D721Med (cell line): ENCODE results near the gene CDX2.

Source experiments
- DNase-seq: peaks from one replicate; pipeline ENCODE4 v3.0.0; 2011; ENCODE audit warnings: low spot score; ENCODE audit not compliant: insufficient read length
- FAIRE-seq: peaks from 2 replicates; lab custom pipeline; 2011; peaks lifted over from hg19 to GRCh38; lab: Jason Lieb, UNC
- CTCF ChIP-seq: IDR thresholded peaks from 2 replicates; pipeline ENCODE4 v1.5.1; 2012; ENCODE audit warnings: mild to moderate bottlenecking, control low read depth; ENCODE audit not compliant: insufficient read depth; ENCODE audit errors: missing control alignments

The CDX2 gene

GRCh38 chr13:27917121-27917947 is 51.8 kb downstream of the CDX2 start:
- no peak for TF ChIP-seq CTCF
- DNase-seq (no peak), FAIRE-seq (no peak)

DNA sequence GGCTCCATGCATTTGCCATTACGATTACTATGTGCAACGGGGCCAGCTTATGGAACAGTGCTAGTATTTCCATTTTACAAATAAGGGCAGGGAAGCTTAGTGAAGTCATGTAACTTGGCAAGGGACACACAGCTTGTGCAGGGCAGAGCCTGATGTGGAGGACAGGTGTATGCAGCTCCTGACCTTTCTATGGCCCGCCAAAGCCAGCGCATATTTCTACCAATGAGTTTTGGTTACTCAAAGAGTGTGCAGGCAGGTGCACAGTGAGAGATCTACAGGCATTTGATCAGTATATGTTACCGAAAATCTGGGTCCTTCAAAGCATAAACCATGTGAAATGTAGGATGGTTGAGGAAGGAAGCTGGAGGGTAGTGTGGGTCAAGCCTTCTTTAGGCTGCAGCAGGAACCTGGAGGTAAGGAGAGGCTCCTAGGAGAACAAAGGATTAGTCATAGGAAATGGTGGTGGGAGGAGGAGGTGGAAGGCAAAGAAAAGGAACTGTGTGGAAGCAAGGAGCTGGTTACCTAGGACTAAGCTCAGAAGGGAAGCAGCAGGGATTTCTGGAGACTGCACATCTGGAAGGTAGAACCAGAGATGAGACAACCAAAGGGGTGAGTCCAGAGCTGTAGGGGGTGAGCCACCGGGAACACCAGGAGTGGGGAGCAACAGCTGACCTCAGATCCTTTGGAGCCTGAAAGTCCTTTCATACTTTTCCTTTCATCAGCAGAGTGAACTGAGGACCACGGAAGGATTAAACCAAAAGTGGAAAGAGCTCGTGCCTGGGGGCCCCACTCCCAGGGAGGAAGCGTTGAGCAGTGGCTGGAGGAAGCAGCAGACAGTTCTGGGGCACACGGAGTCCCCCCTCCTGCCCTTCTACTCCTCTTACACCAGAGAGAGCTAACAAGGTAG is 53.6 kb downstream of the CDX2 start:
- DNase-seq (no peak), FAIRE-seq (no peak)
- TF ChIP-seq CTCF = no peak

GRCh38 chr13:27913160-27913559 is 56.0 kb downstream of the CDX2 start:
- FAIRE-seq (no peak), DNase-seq (no peak)
- no peak for TF ChIP-seq CTCF

DNA sequence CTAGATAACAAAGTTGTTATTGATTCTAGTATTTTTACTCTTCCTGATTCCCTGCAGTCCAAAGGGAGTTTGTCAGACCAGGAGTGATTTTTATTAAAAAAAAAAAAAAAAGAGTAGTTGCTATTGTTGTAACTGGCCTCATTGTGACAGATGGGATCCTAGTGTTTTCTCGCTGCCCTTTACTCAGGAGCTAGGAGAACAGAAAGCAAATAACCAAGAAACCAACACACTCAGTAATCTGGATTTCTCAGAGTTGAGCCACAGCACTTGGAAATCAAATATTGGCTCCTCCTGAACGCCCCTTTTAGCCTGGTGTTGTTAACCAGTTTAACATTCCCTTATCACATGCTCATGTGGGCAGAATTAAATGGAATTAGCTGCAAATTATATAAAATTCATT is 57.6 kb downstream of the CDX2 start:
- no peak for DNase-seq
- no peak for TF ChIP-seq CTCF
- no peak for FAIRE-seq
